ENCODE results near the gene C20orf96.

GRCh38 chr20:272718-273117, 17.8 kb downstream of the C20orf96 start:
- TF ChIP-seq CTCF (IDR thresholded peaks at IDR 0.05) (no peak), POLR2A (IDR thresholded peaks at IDR 0.05) (no peak)

Measured in ovary (tissue), 3 donors.